IMR-90 (cell line): Measurements from ENCODE around the gene ARHGEF7. TPM values are rescaled to one million over a fixed set of nuclear protein-coding genes. Genes with fewer than 3 reads are reported as not detected.

Experiments
- ATAC-seq: fragments of 200-7000 bp; cut with Tn5 transposase; 2 replicates; pipeline ENCODE4 v1.9.1; 2020; ENCODE audit warnings: low read depth, mild to moderate bottlenecking, moderate library complexity
- BruUV-seq: library from RNA; stranded (reverse); fragments of 400-500 nt; replicated peaks from 2 replicates; lab custom pipeline; 2021; lab: Mats Ljungman, UMichigan
- CTCF ChIA-PET: fragments of 300-600 bp; formaldehyde crosslinking; extraction: SDS; loops from one replicate; lab custom pipeline; 2021; ENCODE audit warnings: antibody characterized with exemption; lab: Yijun Ruan, JAX
- POLR2A ChIA-PET: fragments of 300-600 bp; sonication (Branson Sonifier 250); formaldehyde crosslinking; loops from one replicate; lab custom pipeline; 2022; ENCODE audit warnings: antibody characterized with exemption; ENCODE audit not compliant: unreplicated experiment; lab: Charles Lee
- DNase-seq: peaks from one replicate; pipeline ENCODE4 v3.0.0; 2013
- H2AFZ ChIP-seq: replicated peaks from 2 replicates; pipeline ENCODE3; 2013; ENCODE audit warnings: low read length, mild to moderate bottlenecking; ENCODE audit not compliant: poor library complexity
- H2AK5ac ChIP-seq: 2 replicates; pipeline ENCODE4 v1.6.1; 2013; ENCODE audit warnings: low read depth, low read length, inconsistent platforms
- H2AK9ac ChIP-seq: replicated peaks from 2 replicates; pipeline ENCODE3; 2013; ENCODE audit warnings: mild to moderate bottlenecking, low read depth, low read length, moderate library complexity; ENCODE audit not compliant: poor library complexity
- H2BK120ac ChIP-seq: 2 replicates; pipeline ENCODE4 v1.6.1; 2013; ENCODE audit warnings: low read depth, low read length, inconsistent platforms
- H2BK15ac ChIP-seq: 3 replicates; pipeline ENCODE4 v1.6.1; 2013; ENCODE audit warnings: low read depth, low read length, inconsistent platforms
- H2BK20ac ChIP-seq: 2 replicates; pipeline ENCODE4 v1.6.1; 2013; ENCODE audit warnings: low read depth, mild to moderate bottlenecking, inconsistent platforms, low read length, moderate library complexity
- H2BK5ac ChIP-seq: 2 replicates; pipeline ENCODE4 v1.6.1; 2013; ENCODE audit warnings: mild to moderate bottlenecking, low read depth, low read length, inconsistent platforms; ENCODE audit not compliant: poor library complexity, severe bottlenecking
- H3K14ac ChIP-seq: replicated peaks from 2 replicates; pipeline ENCODE4 v1.6.1; 2013; ENCODE audit warnings: low read depth, low read length, inconsistent platforms
- H3K18ac ChIP-seq: 2 replicates; pipeline ENCODE4 v1.6.1; 2013; ENCODE audit warnings: low read depth, low read length, control low read depth
- H3K23ac ChIP-seq: 2 replicates; pipeline ENCODE4 v1.6.1; 2013; ENCODE audit warnings: low read depth, low read length, inconsistent platforms
- H3K27ac ChIP-seq: 2 replicates; pipeline ENCODE4 v1.5.1; 2013; ENCODE audit warnings: mild to moderate bottlenecking, control low read depth, low read length; ENCODE audit not compliant: insufficient read depth
- H3K27me3 ChIP-seq: 2 replicates; pipeline ENCODE4 v1.6.1; 2013; ENCODE audit warnings: low read length; ENCODE audit not compliant: control insufficient read depth, insufficient read depth
- H3K36me3 ChIP-seq: 2 replicates; pipeline ENCODE4 v1.6.1; 2013; ENCODE audit warnings: low read length, mixed read lengths; ENCODE audit not compliant: control insufficient read depth, insufficient read depth
- H3K4ac ChIP-seq: 2 replicates; pipeline ENCODE4 v1.6.1; 2013; ENCODE audit warnings: low read depth, low read length, inconsistent platforms
- H3K4me1 ChIP-seq: 2 replicates; pipeline ENCODE4 v1.6.1; 2013; ENCODE audit warnings: low read length, mixed read lengths; ENCODE audit not compliant: control insufficient read depth, insufficient read depth
- H3K4me2 ChIP-seq: 2 replicates; pipeline ENCODE4 v1.6.1; 2013; ENCODE audit warnings: low read depth, mild to moderate bottlenecking, control low read depth, low read length, moderate library complexity
- H3K4me3 ChIP-seq: 2 replicates; pipeline ENCODE4 v1.5.1; 2013; ENCODE audit warnings: low read depth, mild to moderate bottlenecking, control low read depth, low read length, moderate library complexity; ENCODE audit not compliant: insufficient read depth
- H3K56ac ChIP-seq: 2 replicates; pipeline ENCODE4 v1.6.1; 2013; ENCODE audit warnings: low read length, inconsistent platforms; ENCODE audit not compliant: insufficient read depth; ENCODE audit errors: extremely low read depth
- H3K79me1 ChIP-seq, 2 experiments: 2 replicates each; pipeline ENCODE4 v1.6.1; 2013; ENCODE audit warnings: low read length in 2 of 2, inconsistent platforms in 1 of 2, low read depth in 1 of 2
- H3K9ac ChIP-seq: 2 replicates; pipeline ENCODE4 v1.6.1; 2013; ENCODE audit warnings: low read depth, low read length, control low read depth
- H3K9me1 ChIP-seq: 2 replicates; pipeline ENCODE4 v1.6.1; 2013; ENCODE audit warnings: low read length, inconsistent platforms; ENCODE audit not compliant: insufficient read depth
- H3K9me3 ChIP-seq: 2 replicates; pipeline ENCODE4 v1.6.1; 2013; ENCODE audit warnings: low read length; ENCODE audit not compliant: control insufficient read depth, insufficient read depth
- H4K20me1 ChIP-seq: 2 replicates; pipeline ENCODE4 v1.6.1; 2013; ENCODE audit warnings: low read length, inconsistent platforms; ENCODE audit not compliant: insufficient read depth
- H4K5ac ChIP-seq: 2 replicates; pipeline ENCODE4 v1.6.1; 2013; ENCODE audit warnings: mild to moderate bottlenecking, low read depth, low read length, control low read depth
- H4K8ac ChIP-seq, 2 experiments: 2 replicates each; pipeline ENCODE4 v1.6.1; 2013; ENCODE audit warnings: low read depth in 2 of 2, low read length in 2 of 2, control low read depth in 1 of 2, inconsistent platforms in 1 of 2
- H4K91ac ChIP-seq: 2 replicates; pipeline ENCODE4 v1.6.1; 2013; ENCODE audit warnings: low read depth, low read length, inconsistent platforms; ENCODE audit not compliant: insufficient read depth
- BHLHE40 ChIP-seq: fragments of 150-350 bp; IDR thresholded peaks from 2 replicates; pipeline ENCODE4 v1.6.1; 2016; ENCODE audit warnings: mild to moderate bottlenecking, low read depth, low read length
- CEBPB ChIP-seq: IDR thresholded peaks from 2 replicates; pipeline ENCODE4 v1.6.1; 2012; ENCODE audit warnings: low read depth, low read length, improper control_type of control experiment
- CTCF ChIP-seq: conservative IDR thresholded peaks from 2 replicates; pipeline ENCODE4 v1.5.1; 2012; ENCODE audit warnings: mild to moderate bottlenecking, low read depth, low read length, improper control_type of control experiment
- FOS ChIP-seq: fragments of 150-350 bp; IDR thresholded peaks from 2 replicates; pipeline ENCODE4 v1.6.1; 2016; ENCODE audit warnings: low read depth, low read length
- MAFK ChIP-seq: IDR thresholded peaks from 2 replicates; pipeline ENCODE4 v1.6.1; 2012; ENCODE audit warnings: low read depth, low read length, improper control_type of control experiment
- MAZ ChIP-seq: IDR thresholded peaks from 2 replicates; pipeline ENCODE4 v1.6.1; 2012; ENCODE audit warnings: low read depth, mild to moderate bottlenecking, low read length, improper control_type of control experiment, moderate library complexity, borderline replicate concordance
- MXI1 ChIP-seq: IDR thresholded peaks from 2 replicates; pipeline ENCODE4 v1.6.1; 2012; ENCODE audit warnings: low read depth, mild to moderate bottlenecking, low read length, moderate library complexity, borderline replicate concordance
- POLR2A ChIP-seq: IDR thresholded peaks from 2 replicates; pipeline ENCODE4 v1.6.1; 2012; ENCODE audit warnings: mild to moderate bottlenecking, low read depth, low read length
- RAD21 ChIP-seq: IDR thresholded peaks from 2 replicates; pipeline ENCODE4 v1.6.1; 2012; ENCODE audit warnings: low read length, improper control_type of control experiment
- RCOR1 ChIP-seq: IDR thresholded peaks from 2 replicates; pipeline ENCODE4 v1.6.1; 2012; ENCODE audit warnings: mild to moderate bottlenecking, low read length, improper control_type of control experiment; ENCODE audit not compliant: insufficient replicate concordance
- RFX5 ChIP-seq: IDR thresholded peaks from 2 replicates; pipeline ENCODE4 v1.8.0; 2012; ENCODE audit warnings: low read depth, mild to moderate bottlenecking, low read length, moderate library complexity
- USF2 ChIP-seq: fragments of 150-350 bp; IDR thresholded peaks from 2 replicates; pipeline ENCODE4 v1.6.1; 2017; ENCODE audit warnings: mild to moderate bottlenecking, antibody characterized with exemption, low read length, low read depth
- WGBS, 2 experiments: methylation state at CpG; one replicate each; pipeline versions ENCODE4 v1.1.5 to v1.1.7; 2013; ENCODE audit warnings: missing lambda C conversion rate in 2 of 2; ENCODE audit not compliant: insufficient read length in 1 of 2; ENCODE audit errors: extremely low coverage in 2 of 2; 5-methylcytosine and 5-hydroxymethylcytosine counted together
- dilution Hi-C: fragments of 300-500 bp; cut with HindIII; formaldehyde crosslinking; loops from one replicate; pipeline ENCODE4 v1.14.3; 2018; ENCODE audit warnings: low sequenced_read_pairs; ENCODE audit not compliant: unreplicated experiment
- in situ Hi-C: fragments of 300-500 bp; cut with MboI; formaldehyde crosslinking; loops from 3 replicates; pipeline ENCODE4 v1.14.3; 2019; ENCODE audit warnings: low sequenced_read_pairs, inconsistent platforms, mixed read lengths
- intact Hi-C: fragments of 100-400 bp; cut with micrococcal nuclease; formaldehyde crosslinking; loops from 2 replicates; pipeline ENCODE4 v1.10.0; 2022
- polyA plus RNA-seq, 3 experiments: library from polyadenylated mRNA; depleted of rRNA; stranded (reverse); fragments of >200 nt; gene quantifications; 2 replicates each; pipeline ENCODE4 v1.2.3, GENCODE V29; 2012; ENCODE audit warnings: low replicate concordance in 1 of 3
- total RNA-seq: library from RNA; depleted of rRNA; stranded (reverse); fragments of >200 nt; gene quantifications from 2 replicates; pipeline ENCODE4 v1.2.3, GENCODE V29; 2012

ARHGEF7 gene
- total and polyA plus RNA-seq, 2 of the 4 experiments (the other 2 are of a cell fraction) = 32.9 to 59.0 TPM

GRCh38 chr13:111114362-111115060 is 599 bp upstream of the ARHGEF7 start:
- no peak overlapping the region for H2BK20ac ChIP-seq
- H2BK15ac ChIP-seq = no peak overlapping the region; the same call in 2 of the 3 replicates
- H3K56ac ChIP-seq = no peak overlapping the region
- H3K4ac ChIP-seq = no peak overlapping the region
- no peak overlapping the region for H3K9ac ChIP-seq
- H3K27me3 ChIP-seq = peaks cover 69% of the 10 kb centered on the region
- no peak overlapping the region for H2AK5ac ChIP-seq
- H3K9me3 ChIP-seq = peaks cover 13% of the 10 kb centered on the region
- no peak overlapping the region for H2BK5ac ChIP-seq
- H3K4me2 ChIP-seq = peak overlapping the region; percentile 67
- POLR2A ChIA-PET = interaction anchor here (0.6 kb wide), 1 partner anchor 133 kb away, joined by 6 read pairs; no protein-coding TSS in a partner anchor
- DNase-seq = peak; percentile 43
- peak overlapping the region; percentile 58; the same call in 1 of the 2 replicates for H3K23ac ChIP-seq
- H3K36me3 ChIP-seq = no peaks in the 10 kb centered on the region
- dilution Hi-C loops = no loop called here
- H3K4me1 ChIP-seq = peaks cover under 1% of the 10 kb centered on the region; the same call in 1 of the 2 replicates
- TF ChIP-seq CEBPB = no peak
- no peak for TF ChIP-seq MAZ
- no peak for TF ChIP-seq RCOR1
- no peak for TF ChIP-seq RAD21
- no peak for TF ChIP-seq USF2
- TF ChIP-seq MXI1 = no peak
- no peak for TF ChIP-seq MAFK
- TF ChIP-seq POLR2A = no peak
- no peak for TF ChIP-seq BHLHE40
- no peak for TF ChIP-seq CTCF
- TF ChIP-seq FOS = no peak
- no peak for TF ChIP-seq RFX5
- H2AK9ac ChIP-seq = no peak overlapping the region
- no peak overlapping the region for H4K5ac ChIP-seq
- H4K20me1 ChIP-seq = no peaks in the 10 kb centered on the region
- intact Hi-C loops = loop anchor here (1.0 kb wide), 1 partner anchor 30 kb away; no protein-coding TSS in a partner anchor
- no TSS peak for BruUV-seq
- in situ Hi-C loops = no loop called here
- H3K79me1 ChIP-seq = no peaks in the 10 kb centered on the region
- peak overlapping the region; percentile 53 for H3K4me3 ChIP-seq
- H2AFZ ChIP-seq = peak overlapping the region; percentile 82
- ATAC-seq = peak; percentile 46
- H3K27ac ChIP-seq = no peak overlapping the region
- no peak overlapping the region for H3K14ac ChIP-seq
- no peak overlapping the region for H3K18ac ChIP-seq
- H3K9me1 ChIP-seq = no peaks in the 10 kb centered on the region
- WGBS, 2 experiments = 6% methylated on average over 39 of the region's 56 CpGs; no CpG with 5 or more reads in 1 of the 2 experiments
- H4K91ac ChIP-seq = no peak overlapping the region
- H4K8ac ChIP-seq = no peak overlapping the region
- CTCF ChIA-PET = no interaction called here
- H2BK120ac ChIP-seq = no peak overlapping the region
